Common myeloid progenitor, CD34-positive (primary cell): Measurements from ENCODE around the gene KCTD20.
"Not testable (repeated sequence)": the region's sequence is repeated elsewhere in the genome, so short reads cannot be mapped to it uniquely, and the experiment has no call there.

ENCODE experiments used
- CTCF ChIA-PET: fragments of 350-600 bp; sonication (Branson Sonifier 250); formaldehyde crosslinking; loops from one replicate; lab custom pipeline; 2021; ENCODE audit warnings: antibody characterized with exemption; lab: Charles Lee
- POLR2A ChIA-PET: fragments of 350-600 bp; sonication (Branson Sonifier 250); formaldehyde crosslinking; loops from one replicate; lab custom pipeline; 2021; ENCODE audit warnings: antibody characterized with exemption; lab: Charles Lee
- DNase-seq, 3 donors: peaks; one replicate each; pipeline versions ENCODE4 v3.0.0 to v3.0.0-alpha.2; 2013
- H3K27ac ChIP-seq, 2 experiments: 1 replicate in 1 of 2; 2 replicates in 1 of 2; pipeline ENCODE4 v1.7.0; 2013; ENCODE audit warnings: inconsistent platforms in 2 of 2, low read length in 2 of 2, mild to moderate bottlenecking in 2 of 2, low read depth in 1 of 2, moderate library complexity in 1 of 2; ENCODE audit not compliant: severe bottlenecking in 2 of 2, insufficient read depth in 1 of 2, poor library complexity in 1 of 2
- H3K27me3 ChIP-seq, 5 experiments: replicated peaks in 2 of 5; 1 replicate in 3 of 5; 2 replicates in 2 of 5; pipeline versions ENCODE4 v1.6.1 to v1.7.0; 2013; ENCODE audit warnings: low read length in 4 of 5, mild to moderate bottlenecking in 2 of 5, moderate library complexity in 2 of 5, inconsistent platforms in 1 of 5; ENCODE audit not compliant: insufficient read depth in 5 of 5, control insufficient read depth in 4 of 5
- H3K36me3 ChIP-seq, 4 experiments: 1 replicate in 2 of 4; 2 replicates in 2 of 4; pipeline versions ENCODE4 v1.6.1 to v1.7.0; 2013; ENCODE audit warnings: low read length in 3 of 4, control low read depth in 1 of 4, mild to moderate bottlenecking in 1 of 4; ENCODE audit not compliant: control insufficient read depth in 4 of 4, insufficient read depth in 4 of 4
- H3K4me1 ChIP-seq, 4 experiments: 1 replicate in 3 of 4; 2 replicates in 1 of 4; pipeline versions ENCODE4 v1.6.1 to v1.7.1; 2013; ENCODE audit warnings: low read length in 3 of 4, mild to moderate bottlenecking in 3 of 4, control low read depth in 1 of 4, inconsistent platforms in 1 of 4, moderate library complexity in 1 of 4; ENCODE audit not compliant: control insufficient read depth in 4 of 4, insufficient read depth in 4 of 4; ENCODE audit errors: control extremely low read depth in 1 of 4
- H3K4me3 ChIP-seq, 7 experiments: 1 replicate in 4 of 7; 2 replicates in 3 of 7; pipeline versions ENCODE4 v1.5.1 to v1.7.0; 2013; ENCODE audit warnings: mild to moderate bottlenecking in 7 of 7, low read length in 6 of 7, moderate library complexity in 6 of 7, inconsistent platforms in 2 of 7, low read depth in 2 of 7, control low read depth in 1 of 7; ENCODE audit not compliant: insufficient read depth in 4 of 7, control insufficient read depth in 1 of 7; ENCODE audit errors: extremely low read depth in 1 of 7
- H3K9me3 ChIP-seq, 5 experiments: 1 replicate in 4 of 5; 2 replicates in 1 of 5; pipeline versions ENCODE4 v1.6.1 to v1.7.1; 2013; ENCODE audit warnings: low read length in 4 of 5, mild to moderate bottlenecking in 2 of 5, inconsistent platforms in 1 of 5, low read depth in 1 of 5, moderate library complexity in 1 of 5; ENCODE audit not compliant: control insufficient read depth in 4 of 5, insufficient read depth in 2 of 5; ENCODE audit errors: control extremely low read depth in 1 of 5
- WGBS: methylation state at CpG from one replicate; pipeline ENCODE4 v1.1.5; 2013; ENCODE audit not compliant: insufficient coverage; 5-methylcytosine and 5-hydroxymethylcytosine counted together

The KCTD20 gene

GRCh38 chr6:36469946-36470345 is 27.1 kb downstream of the KCTD20 start:
- peaks cover 0 to 24% (median 17%) of the 10 kb centered on the region in 4 experiments for H3K36me3 ChIP-seq
- WGBS = 100% methylated on average over 3 of the region's 3 CpGs
- no peak for DNase-seq
- ChIA-PET CTCF (interaction anchor here (0.7 to 3.0 kb wide), 6 partner anchors 9 to 61 kb away, joined by 3 to 15 read pairs (median 3); no protein-coding TSS in a partner anchor), POLR2A (interaction anchor here (0.7 kb wide), 1 partner anchor 15 kb away, joined by 3 read pairs; no protein-coding TSS in a partner anchor)
- H3K4me1 ChIP-seq = peaks cover 0 to 8% (median 0%) of the 10 kb centered on the region in 4 experiments
- no peak overlapping the region for H3K4me3 ChIP-seq
- no peaks in the 10 kb centered on the region for H3K9me3 ChIP-seq
- H3K27me3 ChIP-seq = no peaks in the 10 kb centered on the region
- no peak overlapping the region for H3K27ac ChIP-seq

- no peaks in the 10 kb centered on the region for H3K9me3 ChIP-seq
- peaks cover 12 to 31% (median 20%) of the 10 kb centered on the region in 4 experiments for H3K4me1 ChIP-seq
- H3K27ac ChIP-seq = peak overlapping the region in 1 of 2 experiments; percentile 39
- no CpG with 5 or more reads among the region's 2 CpGs for WGBS
- ChIA-PET POLR2A (interaction anchor here (0.7 to 1.1 kb wide), 3 partner anchors 12 to 107 kb away, joined by 3 to 4 read pairs (median 3); no protein-coding TSS in a partner anchor), CTCF (interaction anchor here (1.0 to 3.0 kb wide), 7 partner anchors 9 to 59 kb away, joined by 3 to 15 read pairs (median 4); no protein-coding TSS in a partner anchor)
- peak overlapping the region in 1 of 7 experiments; percentile 8 for H3K4me3 ChIP-seq
- no peaks in the 10 kb centered on the region for H3K27me3 ChIP-seq
- peak; percentile 59 to 81 (median 62) for DNase-seq
- peaks cover 0 to 34% (median 20%) of the 10 kb centered on the region in 4 experiments for H3K36me3 ChIP-seq
These were observed 35.3 kb downstream of the KCTD20 start for GRCh38 chr6:36478051-36478526.

- CTCF ChIA-PET = interaction anchor here (0.7 to 3.0 kb wide), 4 partner anchors 10 to 49 kb away, joined by 3 to 15 read pairs (median 3); no protein-coding TSS in a partner anchor
- WGBS = 100% methylated on average over 1 of the region's 1 CpG
- no peak overlapping the region for H3K27ac ChIP-seq
- peaks cover 12 to 28% (median 20%) of the 10 kb centered on the region in 4 experiments for H3K4me1 ChIP-seq
- peaks cover 0 to 35% (median 24%) of the 10 kb centered on the region in 4 experiments for H3K36me3 ChIP-seq
- no peak overlapping the region for H3K4me3 ChIP-seq
- DNase-seq = no peak
- H3K27me3 ChIP-seq = no peaks in the 10 kb centered on the region
- H3K9me3 ChIP-seq = no peaks in the 10 kb centered on the region
- POLR2A ChIA-PET = interaction anchor here (1.1 kb wide), 1 partner anchor 14 kb away, joined by 3 read pairs; no protein-coding TSS in a partner anchor
These were observed 36.5 kb downstream of the KCTD20 start for GRCh38 chr6:36479256-36479655.

DNA sequence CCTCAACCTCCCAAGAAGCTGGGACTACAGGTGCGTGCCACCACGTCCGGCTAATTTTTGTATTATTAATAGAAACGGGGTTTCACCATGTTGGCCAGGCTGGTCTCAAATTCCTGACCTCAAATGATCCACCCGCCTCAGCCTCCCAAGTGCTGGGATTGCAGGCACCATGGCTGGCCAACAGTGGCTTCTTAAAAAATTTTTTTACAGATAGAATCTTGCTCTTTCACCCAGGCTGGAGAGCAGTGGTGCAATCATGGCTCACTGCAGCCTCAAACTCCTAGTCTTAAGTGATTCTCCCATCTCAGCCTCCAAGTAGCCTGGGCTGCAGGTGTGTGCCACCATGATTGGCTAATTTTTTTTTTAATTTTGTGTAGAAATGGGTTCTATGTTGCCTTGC is 40.5 kb downstream of the KCTD20 start:
- H3K9me3 ChIP-seq, H3K27me3 ChIP-seq, H3K4me1 ChIP-seq, CTCF ChIA-PET, H3K27ac ChIP-seq, POLR2A ChIA-PET, H3K4me3 ChIP-seq, DNase-seq: not testable (repeated sequence)
- peaks cover 11 to 67% (median 46%) of the 10 kb centered on the region in 4 experiments for H3K36me3 ChIP-seq
- WGBS = 93% methylated on average over 5 of the region's 5 CpGs

- H3K27ac ChIP-seq = no peak overlapping the region
- H3K4me1 ChIP-seq = no peaks in the 10 kb centered on the region
- ChIA-PET CTCF (interaction anchor here (0.6 to 0.9 kb wide), 2 partner anchors 14 to 29 kb away, joined by 3 read pairs; no protein-coding TSS in a partner anchor), POLR2A (no interaction called here)
- H3K9me3 ChIP-seq = no peaks in the 10 kb centered on the region
- 86% methylated on average over 3 of the region's 5 CpGs for WGBS
- H3K27me3 ChIP-seq = no peaks in the 10 kb centered on the region
- no peak overlapping the region for H3K4me3 ChIP-seq
- DNase-seq = no peak
- H3K36me3 ChIP-seq = peaks cover 11 to 78% (median 51%) of the 10 kb centered on the region in 4 experiments
These were observed 41.9 kb downstream of the KCTD20 start for GRCh38 chr6:36484736-36485135.

DNA sequence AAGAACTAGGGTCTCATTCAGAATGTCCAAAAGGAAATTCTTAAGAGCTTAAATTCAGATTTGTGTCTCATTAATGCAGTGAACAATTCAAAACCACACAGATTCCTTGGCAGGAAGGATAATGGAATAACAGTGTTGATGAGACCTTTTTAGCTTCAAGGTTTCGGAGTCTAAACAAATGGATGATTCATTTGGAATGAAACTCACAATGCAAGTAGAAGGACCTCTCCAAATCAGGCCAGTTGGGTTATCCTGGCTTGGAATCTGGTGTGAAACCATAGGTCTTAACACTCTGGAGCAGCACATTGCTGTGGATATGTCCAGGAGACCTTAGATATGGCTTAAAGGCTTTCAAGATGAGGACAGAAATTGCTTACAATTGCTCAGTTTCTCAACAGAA is 44.9 kb downstream of the KCTD20 start:
- H3K9me3 ChIP-seq = no peaks in the 10 kb centered on the region
- WGBS = 100% methylated on average over 1 of the region's 1 CpG
- H3K27ac ChIP-seq = no peak overlapping the region
- no peaks in the 10 kb centered on the region for H3K27me3 ChIP-seq
- POLR2A ChIA-PET = no interaction called here
- DNase-seq = no peak
- no peak overlapping the region for H3K4me3 ChIP-seq
- H3K4me1 ChIP-seq = no peaks in the 10 kb centered on the region
- CTCF ChIA-PET = interaction anchor here (0.8 to 2.0 kb wide), 3 partner anchors 9 to 31 kb away, joined by 3 to 5 read pairs (median 3); no protein-coding TSS in a partner anchor
- peaks cover 13 to 62% (median 43%) of the 10 kb centered on the region in 4 experiments for H3K36me3 ChIP-seq

DNA sequence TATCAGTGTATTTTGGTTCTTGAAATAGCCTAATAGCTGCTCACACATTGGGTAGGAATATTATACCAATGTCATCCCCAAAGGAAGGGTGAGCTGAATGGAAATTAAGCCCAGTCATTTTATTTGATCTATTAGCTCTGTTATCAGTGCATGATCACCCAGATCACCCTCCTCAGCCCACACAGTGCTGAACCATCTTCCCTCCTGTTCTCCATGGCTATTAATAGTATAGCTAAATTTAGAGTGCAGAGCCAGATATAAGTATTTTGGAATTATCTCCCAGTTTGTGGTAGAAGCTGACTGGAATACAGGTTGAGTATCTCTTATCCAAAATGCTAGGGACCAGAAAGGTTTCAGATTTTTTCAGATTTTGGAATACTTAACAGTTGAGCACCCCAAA is 45.4 kb downstream of the KCTD20 start:
- Histone ChIP-seq H3K27me3 (no peaks in the 10 kb centered on the region), H3K27ac (no peak overlapping the region), H3K4me3 (no peak overlapping the region), H3K36me3 (peaks cover 13 to 63% (median 43%) of the 10 kb centered on the region in 4 experiments), H3K4me1 (peaks cover 0 to 2% (median 0%) of the 10 kb centered on the region in 4 experiments), H3K9me3 (no peaks in the 10 kb centered on the region)
- ChIA-PET POLR2A (interaction anchor here (0.6 kb wide), 1 partner anchor 12 kb away, joined by 4 read pairs; no protein-coding TSS in a partner anchor), CTCF (interaction anchor here (1.0 to 2.0 kb wide), 3 partner anchors 10 to 31 kb away, joined by 4 to 5 read pairs (median 4); no protein-coding TSS in a partner anchor)
- no peak for DNase-seq
